Activated CD8-positive, alpha-beta T cell treated with anti-CD3 and anti-CD28 coated beads for 36 hours (primary cell): ENCODE data around the gene NEURL2. TPM values are rescaled to one million over a fixed set of nuclear protein-coding genes. Genes with fewer than 3 reads are reported as not detected.
A peak's percentile ranks its signal among the peaks of the same experiment; 100 is the strongest.

ENCODE experiments used
- ATAC-seq: fragments of 200-7000 bp; cut with Tn5 transposase; one replicate; pipeline ENCODE4 v1.10.0; 2021; ENCODE audit warnings: mild to moderate bottlenecking, moderate library complexity
- CTCF ChIA-PET: fragments of 350-600 bp; sonication (Branson Sonifier 250); formaldehyde crosslinking; loops from one replicate; lab custom pipeline; 2021; ENCODE audit warnings: antibody characterized with exemption; lab: Charles Lee
- POLR2A ChIA-PET: fragments of 350-600 bp; sonication (Branson Sonifier 250); formaldehyde crosslinking; loops from one replicate; lab custom pipeline; 2021; ENCODE audit warnings: antibody characterized with exemption; lab: Charles Lee
- DNase-seq: peaks from one replicate; pipeline ENCODE4 v3.0.0-alpha.2; 2020
- H3K27ac Mint-ChIP-seq: one replicate; pipeline ENCODE4 v1.8.0; 2021; ENCODE audit warnings: mild to moderate bottlenecking, mixed read lengths
- H3K27me3 Mint-ChIP-seq: one replicate; pipeline ENCODE4 v1.8.0; 2021; ENCODE audit warnings: mixed read lengths
- H3K36me3 Mint-ChIP-seq: one replicate; pipeline ENCODE4 v1.8.0; 2021; ENCODE audit warnings: low read depth, mixed read lengths
- H3K4me1 Mint-ChIP-seq: one replicate; pipeline ENCODE4 v1.8.0; 2021; ENCODE audit warnings: low read depth, mixed read lengths
- H3K4me3 Mint-ChIP-seq: one replicate; pipeline ENCODE4 v1.8.0; 2021; ENCODE audit warnings: mild to moderate bottlenecking, moderate library complexity, mixed read lengths
- H3K9me3 Mint-ChIP-seq: one replicate; pipeline ENCODE4 v1.8.0; 2021; ENCODE audit warnings: mixed read lengths
- CTCF ChIP-seq: fragments of 200-600 bp; IDR thresholded peaks from one replicate; pipeline ENCODE4 v1.8.0; 2022; ENCODE audit warnings: antibody characterized with exemption, mild to moderate bottlenecking
- intact Hi-C: fragments of 100-400 bp; cut with micrococcal nuclease; formaldehyde crosslinking; loops from one replicate; pipeline ENCODE4 v1.10.0; 2022
- total RNA-seq, 2 experiments: library from RNA; stranded (reverse); gene quantifications; one replicate each; pipeline ENCODE4 v1.2.3, GENCODE V29; 2021

NEURL2 gene
- total RNA-seq, 2 experiments from 2014 or later: 2.4 to 2.9 TPM

DNA sequence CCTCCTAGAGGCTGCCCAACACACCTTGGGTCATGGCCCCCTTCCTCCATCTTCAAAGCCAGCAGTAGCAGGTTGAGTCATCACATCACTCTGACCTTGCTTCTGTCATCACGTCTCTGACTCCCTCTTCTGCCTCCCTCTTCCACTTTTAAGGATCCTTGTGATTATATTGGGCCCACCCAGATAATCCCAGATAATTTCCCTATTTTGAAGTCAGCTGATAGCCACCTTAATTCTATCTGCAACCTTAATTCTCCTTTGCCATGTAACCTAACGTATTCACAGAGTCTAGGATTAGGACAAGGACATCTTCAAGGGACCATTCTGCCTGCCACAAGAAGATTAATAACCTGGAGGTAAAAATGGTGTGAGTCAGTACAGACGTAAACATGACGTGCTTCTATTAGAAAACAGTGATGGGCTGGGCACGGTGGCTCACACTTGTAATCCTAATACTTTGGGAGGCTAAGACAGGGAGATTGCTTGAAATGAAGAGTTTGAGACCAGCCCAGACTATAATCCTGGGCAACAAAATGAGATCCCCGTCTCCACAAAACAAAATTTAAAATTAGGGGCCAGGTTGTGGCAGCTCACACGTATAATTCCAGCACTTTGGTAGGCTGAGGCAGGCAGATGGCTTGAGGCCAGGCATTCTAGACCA, 30.3 kb downstream of the NEURL2 start:
- ChIA-PET POLR2A (interaction anchor here (1.1 kb wide), 1 partner anchor 14 kb away, joined by 3 read pairs; no protein-coding TSS in a partner anchor), CTCF (no interaction called here)
- no peak for TF ChIP-seq CTCF
- peaks cover 25% of the 10 kb centered on the region for H3K4me1 Mint-ChIP-seq
- H3K27ac Mint-ChIP-seq: no peak overlapping the region
- DNase-seq (no peak), ATAC-seq (no peak)
- H3K9me3 Mint-ChIP-seq: no peaks in the 10 kb centered on the region
- peaks cover 2% of the 10 kb centered on the region for H3K36me3 Mint-ChIP-seq
- intact Hi-C loops: no loop called here
- H3K27me3 Mint-ChIP-seq: no peaks in the 10 kb centered on the region
- H3K4me3 Mint-ChIP-seq: no peak overlapping the region

- ATAC-seq: no peak
- H3K4me1 Mint-ChIP-seq: peaks cover 31% of the 10 kb centered on the region
- H3K27me3 Mint-ChIP-seq: no peaks in the 10 kb centered on the region
- intact Hi-C loops: loop anchor here (5.0 kb wide), 1 partner anchor 48 kb away; the partner anchor contains the start of gene UBE2C
- POLR2A ChIA-PET: interaction anchor here (0.6 kb wide), 1 partner anchor 221 kb away, joined by 3 read pairs; no protein-coding TSS in a partner anchor
- TF ChIP-seq CTCF: no peak
- CTCF ChIA-PET: no interaction called here
- peaks cover 2% of the 10 kb centered on the region for H3K36me3 Mint-ChIP-seq
- no peak overlapping the region for H3K4me3 Mint-ChIP-seq
- DNase-seq: no peak
- no peak overlapping the region for H3K27ac Mint-ChIP-seq
- H3K9me3 Mint-ChIP-seq: no peaks in the 10 kb centered on the region
Measured at GRCh38 chr20:45859916-45860315, 31.1 kb downstream of the NEURL2 start.

DNA sequence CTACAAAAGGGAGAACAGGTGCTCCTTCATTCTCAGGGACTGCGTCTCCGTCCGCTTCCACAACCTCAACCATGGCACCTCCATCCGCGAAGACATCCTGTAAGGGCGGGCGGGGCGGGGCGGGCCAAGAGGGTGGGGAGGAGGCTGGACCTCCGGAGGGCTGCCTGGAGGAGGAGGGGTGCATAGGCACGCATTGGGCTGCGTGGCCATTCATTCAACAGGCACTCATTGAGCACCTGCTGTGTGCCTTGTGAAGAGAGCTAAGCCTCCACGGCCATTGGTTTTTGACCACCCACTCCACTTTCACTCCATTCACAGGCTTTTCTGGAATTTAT, 33.2 kb downstream of the NEURL2 start:
- DNase-seq (peak; percentile 70), ATAC-seq (peak; percentile 55)
- TF ChIP-seq CTCF: no peak

GRCh38 chr20:45857114-45857881, 33.7 kb downstream of the NEURL2 start, which contains the start of the genes ACOT8 and ZSWIM3:
Gene ACOT8, minus strand, starts transcription at chr20:45857392. Its CDS starts 77 bp downstream, at chr20:45857315.
Gene ZSWIM3, plus strand, starts transcription at chr20:45857614. Its CDS starts 212 bp downstream, at chr20:45857826.
- ChIA-PET CTCF (interaction anchor here (0.7 to 3.1 kb wide), 6 partner anchors 9 to 564 kb away, joined by 3 to 15 read pairs (median 4); partner anchors contain the start of gene ZSWIM1), POLR2A (interaction anchor here (1.3 to 3.6 kb wide), 8 partner anchors 9 to 115 kb away, joined by 3 to 19 read pairs (median 6); partner anchors contain the start of genes CTSA, NEURL2, UBE2C and ZNF335)
- peak within 1 kb of the TSS; percentile 99 for H3K27ac Mint-ChIP-seq
- H3K27me3 Mint-ChIP-seq: no peaks in the 10 kb centered on the region
- DNase-seq (peak; percentile 98), ATAC-seq (peak; percentile 96)
- peaks cover 4% of the 10 kb centered on the region for H3K36me3 Mint-ChIP-seq
- intact Hi-C loops: loop anchor here (5.0 kb wide), 1 partner anchor 45 kb away; the partner anchor contains the start of gene UBE2C
- H3K4me1 Mint-ChIP-seq: peaks cover 42% of the 10 kb centered on the region
- H3K4me3 Mint-ChIP-seq: peak within 1 kb of the TSS; percentile 97
- H3K9me3 Mint-ChIP-seq: no peaks in the 10 kb centered on the region
- TF ChIP-seq CTCF: no peak

More for the DNA sequence above, 33.2 kb downstream of the NEURL2 start:
- H3K36me3 Mint-ChIP-seq: peaks cover 4% of the 10 kb centered on the region
- peak overlapping the region; percentile 97 for H3K4me3 Mint-ChIP-seq
- H3K9me3 Mint-ChIP-seq: no peaks in the 10 kb centered on the region
- H3K27ac Mint-ChIP-seq: peak overlapping the region; percentile 99
- POLR2A ChIA-PET: interaction anchor here (0.7 to 3.6 kb wide), 11 partner anchors 10 to 525 kb away, joined by 3 to 19 read pairs (median 5); partner anchors contain the start of genes CTSA, NEURL2, UBE2C and ZNF335
- no peaks in the 10 kb centered on the region for H3K27me3 Mint-ChIP-seq
- H3K4me1 Mint-ChIP-seq: peaks cover 42% of the 10 kb centered on the region
- intact Hi-C loops: loop anchor here (5.0 kb wide), 1 partner anchor 46 kb away; the partner anchor contains the start of gene UBE2C
- CTCF ChIA-PET: interaction anchor here (1.2 to 3.1 kb wide), 2 partner anchors 33 to 112 kb away, joined by 3 to 15 read pairs; no protein-coding TSS in a partner anchor
